ENCODE measurements around the gene EPHB2.

GRCh38 chr1:22959545-22960360, 249.1 kb downstream of the EPHB2 start:
- TF ChIP-seq, protein P1, sequence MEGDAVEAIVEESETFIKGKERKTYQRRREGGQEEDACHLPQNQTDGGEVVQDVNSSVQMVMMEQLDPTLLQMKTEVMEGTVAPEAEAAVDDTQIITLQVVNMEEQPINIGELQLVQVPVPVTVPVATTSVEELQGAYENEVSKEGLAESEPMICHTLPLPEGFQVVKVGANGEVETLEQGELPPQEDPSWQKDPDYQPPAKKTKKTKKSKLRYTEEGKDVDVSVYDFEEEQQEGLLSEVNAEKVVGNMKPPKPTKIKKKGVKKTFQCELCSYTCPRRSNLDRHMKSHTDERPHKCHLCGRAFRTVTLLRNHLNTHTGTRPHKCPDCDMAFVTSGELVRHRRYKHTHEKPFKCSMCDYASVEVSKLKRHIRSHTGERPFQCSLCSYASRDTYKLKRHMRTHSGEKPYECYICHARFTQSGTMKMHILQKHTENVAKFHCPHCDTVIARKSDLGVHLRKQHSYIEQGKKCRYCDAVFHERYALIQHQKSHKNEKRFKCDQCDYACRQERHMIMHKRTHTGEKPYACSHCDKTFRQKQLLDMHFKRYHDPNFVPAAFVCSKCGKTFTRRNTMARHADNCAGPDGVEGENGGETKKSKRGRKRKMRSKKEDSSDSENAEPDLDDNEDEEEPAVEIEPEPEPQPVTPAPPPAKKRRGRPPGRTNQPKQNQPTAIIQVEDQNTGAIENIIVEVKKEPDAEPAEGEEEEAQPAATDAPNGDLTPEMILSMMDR (IDR thresholded peaks at IDR 0.05): no peak
- no peak for TF ChIP-seq POLR2A (IDR thresholded peaks at IDR 0.05)

Measured in testis (tissue), 2 donors.